Erythroblast (primary cell): ENCODE data around the gene B3GNT9.

ENCODE experiments used
- GATA1 ChIP-seq: IDR thresholded peaks from 2 replicates; pipeline ENCODE4 v1.6.1; 2011; ENCODE audit warnings: low read depth, mild to moderate bottlenecking, control low read depth, low read length, moderate library complexity
- POLR2A ChIP-seq: IDR thresholded peaks from 2 replicates; pipeline ENCODE4 v1.6.1; 2011; ENCODE audit warnings: mild to moderate bottlenecking, low read length

- TF ChIP-seq POLR2A (no peak), GATA1 (no peak)
These were observed 18.2 kb upstream of the B3GNT9 start for GRCh38 chr16:67169011-67169451.
